ENCODE results near the gene DYNC1H1. TPM values are rescaled to one million over a fixed set of nuclear protein-coding genes. Genes with fewer than 3 reads are reported as not detected.

The DYNC1H1 gene
- total and polyA plus RNA-seq, 2 experiments from 2014 or later, result 179 to 635 TPM

DNA sequence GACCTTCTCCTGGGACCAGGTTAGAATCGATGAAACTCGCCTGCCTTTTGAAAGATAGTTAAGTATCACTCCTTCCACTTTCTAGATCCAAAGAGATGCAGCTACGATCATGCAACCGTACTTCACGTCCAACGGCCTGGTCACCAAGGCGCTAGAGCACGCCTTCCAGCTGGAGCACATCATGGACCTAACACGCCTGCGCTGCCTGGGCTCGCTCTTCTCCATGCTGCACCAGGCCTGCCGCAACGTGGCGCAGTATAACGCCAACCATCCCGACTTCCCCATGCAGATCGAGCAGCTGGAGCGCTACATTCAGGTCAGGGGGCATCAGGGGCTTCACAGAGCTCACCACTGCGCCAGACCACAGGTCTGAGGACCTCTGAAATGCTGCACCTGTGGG is 51.4 kb downstream of the DYNC1H1 start:
- no peak for ATAC-seq
- Histone ChIP-seq H3K27ac (ENCODE audit: low read depth) (no peak overlapping the region), H3K4me1 (ENCODE audit: insufficient read depth) (no peaks in the 10 kb centered on the region), H3K79me2 (replicated peaks; ENCODE audit: insufficient read depth) (no peaks in the 10 kb centered on the region), H3K9me2 (ENCODE audit: insufficient read depth) (no peaks in the 10 kb centered on the region), H4K20me1 (replicated peaks; ENCODE audit: insufficient read depth) (peaks cover 30% of the 10 kb centered on the region), H2AFZ (no peak overlapping the region), H3K27me3 (ENCODE audit: insufficient read depth) (no peaks in the 10 kb centered on the region), H3K4me2 (no peak overlapping the region), H3K36me3 (ENCODE audit: insufficient read depth) (peaks cover 86% of the 10 kb centered on the region), H3F3A (replicated peaks; ENCODE audit: low read depth) (0 out of 2 replicates have a peak, but pooled peaks cover 7% of the 10 kb centered on the region), H3K4me3 (no peak overlapping the region)
- DNase-seq (ENCODE audit: low spot score), result no peak
- H3K4me1 Mint-ChIP-seq, result no peaks in the 10 kb centered on the region
- H3K4me3 Mint-ChIP-seq, result no peak overlapping the region
- no peaks in the 10 kb centered on the region for H3K9me3 Mint-ChIP-seq
- TF ChIP-seq, protein P1, sequence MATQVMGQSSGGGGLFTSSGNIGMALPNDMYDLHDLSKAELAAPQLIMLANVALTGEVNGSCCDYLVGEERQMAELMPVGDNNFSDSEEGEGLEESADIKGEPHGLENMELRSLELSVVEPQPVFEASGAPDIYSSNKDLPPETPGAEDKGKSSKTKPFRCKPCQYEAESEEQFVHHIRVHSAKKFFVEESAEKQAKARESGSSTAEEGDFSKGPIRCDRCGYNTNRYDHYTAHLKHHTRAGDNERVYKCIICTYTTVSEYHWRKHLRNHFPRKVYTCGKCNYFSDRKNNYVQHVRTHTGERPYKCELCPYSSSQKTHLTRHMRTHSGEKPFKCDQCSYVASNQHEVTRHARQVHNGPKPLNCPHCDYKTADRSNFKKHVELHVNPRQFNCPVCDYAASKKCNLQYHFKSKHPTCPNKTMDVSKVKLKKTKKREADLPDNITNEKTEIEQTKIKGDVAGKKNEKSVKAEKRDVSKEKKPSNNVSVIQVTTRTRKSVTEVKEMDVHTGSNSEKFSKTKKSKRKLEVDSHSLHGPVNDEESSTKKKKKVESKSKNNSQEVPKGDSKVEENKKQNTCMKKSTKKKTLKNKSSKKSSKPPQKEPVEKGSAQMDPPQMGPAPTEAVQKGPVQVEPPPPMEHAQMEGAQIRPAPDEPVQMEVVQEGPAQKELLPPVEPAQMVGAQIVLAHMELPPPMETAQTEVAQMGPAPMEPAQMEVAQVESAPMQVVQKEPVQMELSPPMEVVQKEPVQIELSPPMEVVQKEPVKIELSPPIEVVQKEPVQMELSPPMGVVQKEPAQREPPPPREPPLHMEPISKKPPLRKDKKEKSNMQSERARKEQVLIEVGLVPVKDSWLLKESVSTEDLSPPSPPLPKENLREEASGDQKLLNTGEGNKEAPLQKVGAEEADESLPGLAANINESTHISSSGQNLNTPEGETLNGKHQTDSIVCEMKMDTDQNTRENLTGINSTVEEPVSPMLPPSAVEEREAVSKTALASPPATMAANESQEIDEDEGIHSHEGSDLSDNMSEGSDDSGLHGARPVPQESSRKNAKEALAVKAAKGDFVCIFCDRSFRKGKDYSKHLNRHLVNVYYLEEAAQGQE (IDR thresholded peaks at IDR 0.05; ENCODE audit: unreplicated experiment), result no peak
- TF ChIP-seq STAT1 (IDR thresholded peaks at IDR 0.05; ENCODE audit: unreplicated experiment) (no peak), JUNB (IDR thresholded peaks at IDR 0.05; ENCODE audit: unreplicated experiment) (no peak), CREB1 (CRISPR knock-in tag; IDR thresholded peaks at IDR 0.05; ENCODE audit: low read depth) (no peak), POLR2AphosphoS5 (IDR thresholded peaks at IDR 0.05; ENCODE audit: low read depth) (no peak), ZNF114 (CRISPR knock-in tag; IDR thresholded peaks at IDR 0.05) (no peak), ZNF331 (CRISPR knock-in tag; IDR thresholded peaks at IDR 0.05; ENCODE audit: low read depth) (no peak), EZH2phosphoT487 (IDR thresholded peaks at IDR 0.05; ENCODE audit: unreplicated experiment) (no peak), EZH2 (IDR thresholded peaks at IDR 0.05; ENCODE audit: low read depth, unreplicated experiment) (no peak), NANOG (IDR thresholded peaks at IDR 0.05; ENCODE audit: borderline replicate concordance) (no peak)
- TF ChIP-seq, protein P2, sequence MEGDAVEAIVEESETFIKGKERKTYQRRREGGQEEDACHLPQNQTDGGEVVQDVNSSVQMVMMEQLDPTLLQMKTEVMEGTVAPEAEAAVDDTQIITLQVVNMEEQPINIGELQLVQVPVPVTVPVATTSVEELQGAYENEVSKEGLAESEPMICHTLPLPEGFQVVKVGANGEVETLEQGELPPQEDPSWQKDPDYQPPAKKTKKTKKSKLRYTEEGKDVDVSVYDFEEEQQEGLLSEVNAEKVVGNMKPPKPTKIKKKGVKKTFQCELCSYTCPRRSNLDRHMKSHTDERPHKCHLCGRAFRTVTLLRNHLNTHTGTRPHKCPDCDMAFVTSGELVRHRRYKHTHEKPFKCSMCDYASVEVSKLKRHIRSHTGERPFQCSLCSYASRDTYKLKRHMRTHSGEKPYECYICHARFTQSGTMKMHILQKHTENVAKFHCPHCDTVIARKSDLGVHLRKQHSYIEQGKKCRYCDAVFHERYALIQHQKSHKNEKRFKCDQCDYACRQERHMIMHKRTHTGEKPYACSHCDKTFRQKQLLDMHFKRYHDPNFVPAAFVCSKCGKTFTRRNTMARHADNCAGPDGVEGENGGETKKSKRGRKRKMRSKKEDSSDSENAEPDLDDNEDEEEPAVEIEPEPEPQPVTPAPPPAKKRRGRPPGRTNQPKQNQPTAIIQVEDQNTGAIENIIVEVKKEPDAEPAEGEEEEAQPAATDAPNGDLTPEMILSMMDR (conservative IDR thresholded peaks at IDR 0.05; ENCODE audit: low read depth in 2 of 2), result no peak
- TF ChIP-seq, protein P3, sequence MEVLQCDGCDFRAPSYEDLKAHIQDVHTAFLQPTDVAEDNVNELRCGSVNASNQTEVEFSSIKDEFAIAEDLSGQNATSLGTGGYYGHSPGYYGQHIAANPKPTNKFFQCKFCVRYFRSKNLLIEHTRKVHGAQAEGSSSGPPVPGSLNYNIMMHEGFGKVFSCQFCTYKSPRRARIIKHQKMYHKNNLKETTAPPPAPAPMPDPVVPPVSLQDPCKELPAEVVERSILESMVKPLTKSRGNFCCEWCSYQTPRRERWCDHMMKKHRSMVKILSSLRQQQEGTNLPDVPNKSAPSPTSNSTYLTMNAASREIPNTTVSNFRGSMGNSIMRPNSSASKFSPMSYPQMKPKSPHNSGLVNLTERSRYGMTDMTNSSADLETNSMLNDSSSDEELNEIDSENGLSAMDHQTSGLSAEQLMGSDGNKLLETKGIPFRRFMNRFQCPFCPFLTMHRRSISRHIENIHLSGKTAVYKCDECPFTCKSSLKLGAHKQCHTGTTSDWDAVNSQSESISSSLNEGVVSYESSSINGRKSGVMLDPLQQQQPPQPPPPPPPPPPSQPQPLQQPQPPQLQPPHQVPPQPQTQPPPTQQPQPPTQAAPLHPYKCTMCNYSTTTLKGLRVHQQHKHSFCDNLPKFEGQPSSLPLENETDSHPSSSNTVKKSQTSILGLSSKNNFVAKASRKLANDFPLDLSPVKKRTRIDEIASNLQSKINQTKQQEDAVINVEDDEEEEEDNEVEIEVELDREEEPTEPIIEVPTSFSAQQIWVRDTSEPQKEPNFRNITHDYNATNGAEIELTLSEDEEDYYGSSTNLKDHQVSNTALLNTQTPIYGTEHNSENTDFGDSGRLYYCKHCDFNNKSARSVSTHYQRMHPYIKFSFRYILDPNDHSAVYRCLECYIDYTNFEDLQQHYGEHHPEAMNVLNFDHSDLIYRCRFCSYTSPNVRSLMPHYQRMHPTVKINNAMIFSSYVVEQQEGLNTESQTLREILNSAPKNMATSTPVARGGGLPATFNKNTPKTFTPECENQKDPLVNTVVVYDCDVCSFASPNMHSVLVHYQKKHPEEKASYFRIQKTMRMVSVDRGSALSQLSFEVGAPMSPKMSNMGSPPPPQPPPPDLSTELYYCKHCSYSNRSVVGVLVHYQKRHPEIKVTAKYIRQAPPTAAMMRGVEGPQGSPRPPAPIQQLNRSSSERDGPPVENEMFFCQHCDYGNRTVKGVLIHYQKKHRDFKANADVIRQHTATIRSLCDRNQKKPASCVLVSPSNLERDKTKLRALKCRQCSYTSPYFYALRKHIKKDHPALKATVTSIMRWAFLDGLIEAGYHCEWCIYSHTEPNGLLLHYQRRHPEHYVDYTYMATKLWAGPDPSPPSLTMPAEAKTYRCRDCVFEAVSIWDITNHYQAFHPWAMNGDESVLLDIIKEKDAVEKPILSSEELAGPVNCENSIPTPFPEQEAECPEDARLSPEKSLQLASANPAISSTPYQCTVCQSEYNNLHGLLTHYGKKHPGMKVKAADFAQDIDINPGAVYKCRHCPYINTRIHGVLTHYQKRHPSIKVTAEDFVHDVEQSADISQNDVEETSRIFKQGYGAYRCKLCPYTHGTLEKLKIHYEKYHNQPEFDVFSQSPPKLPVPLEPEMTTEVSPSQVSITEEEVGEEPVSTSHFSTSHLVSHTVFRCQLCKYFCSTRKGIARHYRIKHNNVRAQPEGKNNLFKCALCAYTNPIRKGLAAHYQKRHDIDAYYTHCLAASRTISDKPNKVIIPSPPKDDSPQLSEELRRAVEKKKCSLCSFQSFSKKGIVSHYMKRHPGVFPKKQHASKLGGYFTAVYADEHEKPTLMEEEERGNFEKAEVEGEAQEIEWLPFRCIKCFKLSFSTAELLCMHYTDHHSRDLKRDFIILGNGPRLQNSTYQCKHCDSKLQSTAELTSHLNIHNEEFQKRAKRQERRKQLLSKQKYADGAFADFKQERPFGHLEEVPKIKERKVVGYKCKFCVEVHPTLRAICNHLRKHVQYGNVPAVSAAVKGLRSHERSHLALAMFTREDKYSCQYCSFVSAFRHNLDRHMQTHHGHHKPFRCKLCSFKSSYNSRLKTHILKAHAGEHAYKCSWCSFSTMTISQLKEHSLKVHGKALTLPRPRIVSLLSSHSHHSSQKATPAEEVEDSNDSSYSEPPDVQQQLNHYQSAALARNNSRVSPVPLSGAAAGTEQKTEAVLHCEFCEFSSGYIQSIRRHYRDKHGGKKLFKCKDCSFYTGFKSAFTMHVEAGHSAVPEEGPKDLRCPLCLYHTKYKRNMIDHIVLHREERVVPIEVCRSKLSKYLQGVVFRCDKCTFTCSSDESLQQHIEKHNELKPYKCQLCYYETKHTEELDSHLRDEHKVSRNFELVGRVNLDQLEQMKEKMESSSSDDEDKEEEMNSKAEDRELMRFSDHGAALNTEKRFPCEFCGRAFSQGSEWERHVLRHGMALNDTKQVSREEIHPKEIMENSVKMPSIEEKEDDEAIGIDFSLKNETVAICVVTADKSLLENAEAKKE (CRISPR knock-in tag; IDR thresholded peaks at IDR 0.05), result no peak
- TF ChIP-seq, protein P4, sequence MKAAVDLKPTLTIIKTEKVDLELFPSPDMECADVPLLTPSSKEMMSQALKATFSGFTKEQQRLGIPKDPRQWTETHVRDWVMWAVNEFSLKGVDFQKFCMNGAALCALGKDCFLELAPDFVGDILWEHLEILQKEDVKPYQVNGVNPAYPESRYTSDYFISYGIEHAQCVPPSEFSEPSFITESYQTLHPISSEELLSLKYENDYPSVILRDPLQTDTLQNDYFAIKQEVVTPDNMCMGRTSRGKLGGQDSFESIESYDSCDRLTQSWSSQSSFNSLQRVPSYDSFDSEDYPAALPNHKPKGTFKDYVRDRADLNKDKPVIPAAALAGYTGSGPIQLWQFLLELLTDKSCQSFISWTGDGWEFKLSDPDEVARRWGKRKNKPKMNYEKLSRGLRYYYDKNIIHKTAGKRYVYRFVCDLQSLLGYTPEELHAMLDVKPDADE (IDR thresholded peaks at IDR 0.05), result no peak
- peaks cover 99% of the 10 kb centered on the region for H3K36me3 Mint-ChIP-seq (ENCODE audit: low read depth)
- no peak overlapping the region for H3K27ac Mint-ChIP-seq
- H3K27me3 Mint-ChIP-seq (ENCODE audit: insufficient read depth, low read depth, poor library complexity), result peaks cover 15% of the 10 kb centered on the region
